GM12878 (cell line): Measurements from ENCODE around the gene FKBP8. TPM values are rescaled to one million over a fixed set of nuclear protein-coding genes. Genes with fewer than 3 reads are reported as not detected.

ENCODE experiments used
- KLF5 ChIP-seq: fragments of 450-650 bp; IDR thresholded peaks from 2 replicates; pipeline ENCODE4 v1.6.1; 2014; ENCODE audit warnings: mild to moderate bottlenecking; ENCODE audit not compliant: partially characterized antibody
- MYC ChIP-seq: IDR thresholded peaks from 2 replicates; pipeline ENCODE4 v1.6.1; 2011; ENCODE audit warnings: mild to moderate bottlenecking, low read length, moderate library complexity, inconsistent platforms; ENCODE audit not compliant: insufficient read depth, insufficient replicate concordance, insufficient read length, severe bottlenecking
- NFIC ChIP-seq: IDR thresholded peaks from 2 replicates; pipeline ENCODE4 v1.6.1; 2012; ENCODE audit warnings: low read depth, mild to moderate bottlenecking, inconsistent platforms, low read length, moderate library complexity
- POLR2AphosphoS2 ChIP-seq: IDR thresholded peaks from 2 replicates; pipeline ENCODE4 v1.6.1; 2011; ENCODE audit warnings: low read depth, mild to moderate bottlenecking, low read length, improper control_type of control experiment, moderate library complexity
- RAD51 ChIP-seq: fragments of 450-650 bp; IDR thresholded peaks from 2 replicates; pipeline ENCODE4 v1.6.1; 2016; ENCODE audit warnings: moderate library complexity, mild to moderate bottlenecking, inconsistent platforms
- RB1 ChIP-seq: fragments of 450-650 bp; formaldehyde crosslinking; IDR thresholded peaks from 2 replicates; pipeline ENCODE4 v1.6.1; 2017; ENCODE audit warnings: mild to moderate bottlenecking, borderline replicate concordance
- RELA ChIP-seq: fragments of 450-650 bp; IDR thresholded peaks from 2 replicates; pipeline ENCODE4 v1.8.0; 2014; ENCODE audit warnings: borderline replicate concordance; ENCODE audit not compliant: partially characterized antibody
- STAT3 ChIP-seq: IDR thresholded peaks from 2 replicates; pipeline ENCODE4 v1.6.1; 2011; ENCODE audit warnings: low read depth, low read length, improper control_type of control experiment
- TCF12 ChIP-seq: IDR thresholded peaks from 2 replicates; pipeline ENCODE4 v1.6.1; 2011; ENCODE audit warnings: low read depth, mild to moderate bottlenecking, low read length
- TCF3 ChIP-seq: IDR thresholded peaks from 2 replicates; pipeline ENCODE4 v1.6.1; 2012; ENCODE audit warnings: low read depth, mild to moderate bottlenecking, low read length, borderline replicate concordance; ENCODE audit not compliant: insufficient read depth
- USF1 ChIP-seq: IDR thresholded peaks from 2 replicates; pipeline ENCODE4 v1.6.1; 2011; ENCODE audit warnings: borderline replicate concordance, low read depth, mild to moderate bottlenecking, moderate library complexity, mixed read lengths, low read length; ENCODE audit not compliant: insufficient read depth; ENCODE audit errors: extremely low read length
- polyA plus RNA-seq, 11 experiments: library from polyadenylated mRNA; depleted of rRNA in 4 of 11; unstranded in 6 of 11; stranded (reverse) in 5 of 11; fragments of >200 nt; fragmentation: Nextera tagmentation in 4 of 11; fragmentation: Illumina TruSeq in 1 of 11; extraction: Ambion mirVana in 4 of 11; extraction: Trizol in 1 of 11; gene quantifications; 1 replicate in 1 of 11; 2 replicates in 10 of 11; pipeline versions ENCODE4 v1.2.1 to v1.2.3, GENCODE V29; 2011 to 2016; ENCODE audit warnings: inconsistent platforms in 2 of 11, missing spikeins in 2 of 11, low read depth in 1 of 11
- total RNA-seq, 4 experiments: library from RNA; depleted of rRNA in 3 of 4; stranded (reverse); fragments of >200 nt in 3 of 4; fragmentation: Illumina TruSeq in 1 of 4; extraction: Trizol in 1 of 4; gene quantifications; 2 replicates each; pipeline versions ENCODE4 v1.2.1 to v1.2.3, GENCODE V29; 2013 to 2021
- TF ChIP-seq, protein P1 (sequence below): IDR thresholded peaks from 2 replicates; pipeline ENCODE4 v1.6.1; 2012; ENCODE audit warnings: low read depth, low read length, improper control_type of control experiment
- TF ChIP-seq, protein P2 (sequence below): IDR thresholded peaks from 2 replicates; pipeline ENCODE4 v1.6.1; 2011; ENCODE audit warnings: low read depth, mild to moderate bottlenecking, low read length, moderate library complexity, borderline replicate concordance; ENCODE audit errors: extremely low read depth

FKBP8 gene
- total and polyA plus RNA-seq, 10 of the 15 experiments (the other 5 are each of a cell fraction or from before 2014, with no cell fraction given), result 0.13 to 205 (median 95.4) TPM

- no peak for TF ChIP-seq RAD51
- TF ChIP-seq POLR2AphosphoS2, result no peak
- peak; percentile 85 for TF ChIP-seq TCF12
- no peak for TF ChIP-seq RELA
- TF ChIP-seq, protein P1, sequence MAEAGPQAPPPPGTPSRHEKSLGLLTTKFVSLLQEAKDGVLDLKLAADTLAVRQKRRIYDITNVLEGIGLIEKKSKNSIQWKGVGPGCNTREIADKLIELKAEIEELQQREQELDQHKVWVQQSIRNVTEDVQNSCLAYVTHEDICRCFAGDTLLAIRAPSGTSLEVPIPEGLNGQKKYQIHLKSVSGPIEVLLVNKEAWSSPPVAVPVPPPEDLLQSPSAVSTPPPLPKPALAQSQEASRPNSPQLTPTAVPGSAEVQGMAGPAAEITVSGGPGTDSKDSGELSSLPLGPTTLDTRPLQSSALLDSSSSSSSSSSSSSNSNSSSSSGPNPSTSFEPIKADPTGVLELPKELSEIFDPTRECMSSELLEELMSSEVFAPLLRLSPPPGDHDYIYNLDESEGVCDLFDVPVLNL, result no peak
- TF ChIP-seq KLF5, result no peak
- no peak for TF ChIP-seq USF1
- TF ChIP-seq STAT3, result no peak
- TF ChIP-seq RB1, result no peak
- TF ChIP-seq MYC, result no peak
- TF ChIP-seq, protein P2, sequence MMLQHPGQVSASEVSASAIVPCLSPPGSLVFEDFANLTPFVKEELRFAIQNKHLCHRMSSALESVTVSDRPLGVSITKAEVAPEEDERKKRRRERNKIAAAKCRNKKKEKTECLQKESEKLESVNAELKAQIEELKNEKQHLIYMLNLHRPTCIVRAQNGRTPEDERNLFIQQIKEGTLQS, result no peak
- no peak for TF ChIP-seq NFIC
- TF ChIP-seq TCF3, result peak; percentile 61; the same call in 1 of the 2 replicates
Observed at GRCh38 chr19:18520848-18521691, 22.3 kb downstream of the FKBP8 start (continued).
